Superior temporal gyrus (tissue), 1 donor: ENCODE results near the gene GLRX3.

ENCODE experiments used
- DNase-seq: peaks from one replicate; pipeline ENCODE4 v3.0.0-alpha.2; 2016; ENCODE audit errors: extremely low spot score

GLRX3 gene

DNA sequence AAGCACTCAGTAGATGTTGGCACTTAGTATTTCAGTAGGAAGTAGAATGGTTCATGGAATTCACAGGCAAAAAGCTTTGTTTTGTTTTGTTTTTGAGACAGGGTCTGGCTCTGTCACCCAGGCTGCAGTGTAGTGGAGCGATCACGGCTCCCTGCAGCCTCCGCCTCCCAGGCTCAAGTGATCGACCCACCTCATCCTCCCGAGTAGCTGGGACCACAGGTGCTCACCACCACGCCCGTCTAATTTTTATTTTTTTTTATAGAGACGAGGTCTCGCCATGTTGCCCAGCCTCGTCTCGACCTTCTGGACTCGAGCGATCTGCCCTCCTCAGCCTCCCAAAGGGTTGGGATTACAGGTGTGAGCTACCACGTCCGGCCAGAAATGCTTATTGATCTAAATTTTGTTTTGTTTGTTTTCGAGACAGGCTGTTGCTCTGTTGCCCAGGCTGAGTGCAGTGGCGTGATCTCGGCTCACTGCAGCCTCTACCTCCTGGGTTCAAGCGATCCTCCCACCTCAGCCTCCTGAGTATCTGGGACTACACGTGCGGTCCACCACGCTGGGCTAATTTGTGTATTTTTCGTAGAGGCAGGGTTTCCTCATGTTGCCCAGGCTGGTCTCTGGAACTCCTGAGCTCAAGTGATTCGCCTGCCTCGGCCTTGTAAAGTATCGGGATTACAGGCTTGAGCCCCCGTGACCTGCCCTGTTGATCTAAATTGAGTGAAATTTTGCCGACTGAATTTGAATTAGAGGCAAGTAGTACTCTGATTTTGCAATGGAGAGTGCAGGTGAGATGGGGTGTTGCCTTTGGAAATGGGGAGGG lies 1.7 kb downstream of the GLRX3 start:
- DNase-seq: no peak

DNA sequence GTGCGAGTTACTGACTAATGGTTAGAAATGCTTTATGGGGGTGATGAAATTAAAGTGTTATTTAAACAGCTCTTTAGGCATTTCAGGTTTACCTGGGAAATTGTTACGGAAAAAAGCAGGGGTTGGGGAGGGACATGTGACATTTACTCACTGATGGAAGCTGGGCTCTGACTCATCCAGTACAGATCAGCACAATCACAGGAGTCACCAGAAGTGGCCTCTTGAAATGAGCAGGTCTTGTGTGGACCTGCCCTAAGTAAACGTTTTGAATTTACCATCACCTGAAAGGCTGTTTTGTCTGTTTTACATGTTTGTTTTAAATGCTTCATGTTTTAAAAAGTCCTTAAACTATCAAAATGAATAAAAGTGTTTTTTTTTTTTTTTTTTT lies 2.3 kb downstream of the GLRX3 start:
- DNase-seq: no peak

DNA sequence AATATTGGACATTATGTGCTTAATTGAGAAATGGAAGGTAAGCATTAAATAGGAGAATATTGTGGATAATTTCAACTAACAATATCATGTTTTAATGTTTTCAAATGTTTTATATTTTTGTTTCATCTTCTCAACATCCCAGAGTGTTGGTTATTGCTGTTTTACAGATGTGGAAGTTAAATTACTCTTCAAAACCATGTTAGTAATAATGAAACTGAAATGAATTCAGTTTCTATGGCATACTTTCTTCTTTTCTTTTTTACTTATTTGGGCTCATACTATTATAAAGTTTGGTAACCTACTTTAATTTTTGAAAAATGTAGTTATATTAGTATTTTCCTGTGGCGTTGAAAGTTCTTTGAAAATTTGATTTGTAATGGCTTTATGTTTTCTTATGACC lies 4.2 kb downstream of the GLRX3 start:
- no peak for DNase-seq

DNA sequence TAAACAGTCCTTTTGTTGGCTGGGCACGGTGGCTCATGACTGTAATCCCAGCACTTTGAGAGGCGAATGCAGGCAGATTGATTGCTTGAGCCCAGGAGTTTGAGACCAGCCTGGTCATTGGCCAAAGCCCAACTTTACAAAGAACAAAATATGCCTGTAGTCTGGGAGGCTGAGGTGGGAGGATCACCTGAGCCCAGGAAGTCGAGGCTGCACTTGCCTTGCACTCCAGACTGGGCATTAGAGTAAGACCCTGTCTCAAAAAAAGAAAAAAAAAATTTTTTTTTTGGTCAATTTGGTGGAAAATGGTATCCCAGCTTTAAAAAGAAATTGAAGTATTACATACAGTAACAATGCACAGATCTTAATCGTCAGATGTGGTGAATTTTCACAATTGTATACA lies 4.8 kb downstream of the GLRX3 start:
- DNase-seq: no peak

DNA sequence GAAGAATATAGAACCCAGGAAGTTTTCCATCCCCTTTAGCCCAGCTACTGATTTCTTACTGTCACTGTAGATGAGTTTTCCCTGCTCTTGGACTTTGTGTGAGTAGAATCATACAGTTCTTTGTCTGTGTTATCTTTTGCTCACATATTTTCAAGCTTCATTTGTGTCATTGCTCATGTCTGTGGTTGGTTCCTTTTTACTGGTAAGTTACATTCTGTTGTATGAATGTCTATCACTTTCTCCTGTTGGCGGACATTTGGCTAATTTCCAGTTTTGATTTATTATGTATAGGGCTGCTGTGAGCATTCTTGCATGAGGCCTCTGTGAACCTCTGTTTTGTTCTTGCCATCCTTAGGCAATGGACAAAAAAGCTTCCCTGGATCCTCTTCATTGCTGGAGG lies 5.3 kb downstream of the GLRX3 start:
- no peak for DNase-seq

DNA sequence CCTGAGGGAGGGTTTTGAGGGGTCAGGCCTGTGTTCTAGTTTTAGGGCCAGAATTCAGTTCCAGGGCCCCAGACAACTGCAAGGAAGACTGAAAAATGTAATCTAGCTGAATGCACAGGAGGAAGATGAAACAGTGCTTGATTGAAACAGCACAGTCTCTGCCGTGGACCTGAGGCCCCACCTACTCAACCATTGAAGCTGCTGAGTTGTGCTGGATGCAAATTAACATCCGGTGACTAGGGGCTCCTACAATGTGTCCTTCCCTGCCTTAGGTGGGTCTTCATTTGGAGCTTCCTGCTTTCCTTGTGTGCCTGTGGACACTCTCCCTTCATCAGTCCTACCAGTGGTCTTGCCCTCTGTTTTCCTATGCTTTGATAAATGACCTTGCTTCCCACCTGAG lies 5.7 kb downstream of the GLRX3 start:
- DNase-seq: no peak

DNA sequence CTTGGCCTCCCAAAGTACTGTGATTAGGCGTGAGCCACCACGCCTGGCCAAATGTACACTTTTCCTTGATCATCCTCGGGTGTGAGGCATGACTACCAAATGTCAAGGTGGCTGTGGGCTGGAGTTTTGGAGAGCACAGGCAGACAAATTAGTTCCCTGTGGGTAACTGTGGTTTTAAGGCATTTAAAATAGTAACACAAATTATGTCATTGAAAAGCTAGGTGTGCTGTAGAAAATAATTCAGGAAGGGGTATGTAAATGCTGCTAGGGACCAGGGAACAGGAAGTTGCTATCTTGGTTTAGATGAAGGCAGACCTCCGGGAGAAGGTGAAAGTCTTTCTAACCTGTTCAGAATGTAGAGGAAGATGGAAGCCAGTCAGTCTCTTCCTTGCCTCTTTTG lies 9.9 kb downstream of the GLRX3 start:
- no peak for DNase-seq

DNA sequence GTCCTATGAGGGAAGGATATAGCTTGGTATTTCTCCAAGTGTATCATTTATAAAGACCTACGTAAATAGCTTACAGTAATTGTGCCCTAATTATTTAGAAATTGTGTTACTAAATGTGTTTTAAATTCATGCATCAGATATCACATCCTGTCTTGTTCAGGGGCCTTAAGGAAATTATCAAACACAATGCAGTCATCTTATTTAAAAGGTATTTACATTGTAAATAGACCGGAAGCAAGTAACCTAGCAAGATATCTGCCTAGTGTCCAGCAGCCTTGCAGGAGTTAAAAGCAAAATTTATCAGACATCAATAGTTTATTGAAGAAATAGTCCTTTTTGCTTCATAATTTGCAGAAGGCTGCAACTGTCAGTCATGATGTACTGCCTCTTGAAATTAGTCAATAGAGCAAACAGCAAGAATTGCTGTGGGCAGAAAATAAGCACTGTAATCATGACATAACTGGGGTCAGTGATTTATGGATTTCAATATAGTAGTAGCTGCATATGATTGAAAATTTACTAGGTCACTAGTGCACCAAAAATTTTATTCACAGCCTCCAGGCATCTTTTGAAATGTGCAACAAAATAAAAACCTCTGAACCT lies 23.1 kb downstream of the GLRX3 start:
- DNase-seq: no peak

DNA sequence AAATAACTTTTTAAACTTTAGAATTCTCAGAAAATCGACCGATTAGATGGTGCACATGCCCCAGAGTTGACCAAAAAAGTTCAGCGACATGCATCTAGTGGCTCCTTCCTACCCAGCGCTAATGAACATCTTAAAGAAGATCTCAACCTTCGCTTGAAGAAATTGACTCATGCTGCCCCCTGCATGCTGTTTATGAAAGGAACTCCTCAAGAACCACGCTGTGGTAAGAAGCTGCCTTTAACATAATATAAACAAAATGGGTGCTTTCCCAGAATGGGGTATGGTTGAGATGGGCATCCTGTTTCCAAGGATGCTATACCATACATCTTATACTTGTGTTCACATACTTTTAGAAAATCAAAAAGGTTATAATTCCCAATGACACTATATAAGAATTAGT lies 24.6 kb downstream of the GLRX3 start:
- no peak for DNase-seq

DNA sequence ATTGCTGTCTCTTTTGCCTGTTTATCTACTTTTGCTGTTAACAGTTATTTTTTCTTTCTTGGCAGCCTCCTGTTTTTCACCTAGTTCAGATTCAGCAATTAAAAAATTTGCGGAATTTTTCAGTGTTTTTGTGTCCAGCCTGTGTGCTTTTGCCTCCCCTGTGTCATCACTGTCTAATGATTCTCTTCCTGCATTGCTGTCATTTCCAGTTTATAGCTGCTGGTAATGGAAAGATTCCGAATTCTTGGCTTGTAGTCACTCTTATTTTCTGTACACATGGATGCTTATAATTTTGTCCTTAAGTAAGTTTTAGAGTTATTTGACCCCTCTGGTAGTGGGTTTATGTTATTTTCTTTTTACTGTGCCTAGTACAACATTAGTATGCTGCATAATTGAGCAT lies 25.1 kb downstream of the GLRX3 start:
- DNase-seq: no peak

DNA sequence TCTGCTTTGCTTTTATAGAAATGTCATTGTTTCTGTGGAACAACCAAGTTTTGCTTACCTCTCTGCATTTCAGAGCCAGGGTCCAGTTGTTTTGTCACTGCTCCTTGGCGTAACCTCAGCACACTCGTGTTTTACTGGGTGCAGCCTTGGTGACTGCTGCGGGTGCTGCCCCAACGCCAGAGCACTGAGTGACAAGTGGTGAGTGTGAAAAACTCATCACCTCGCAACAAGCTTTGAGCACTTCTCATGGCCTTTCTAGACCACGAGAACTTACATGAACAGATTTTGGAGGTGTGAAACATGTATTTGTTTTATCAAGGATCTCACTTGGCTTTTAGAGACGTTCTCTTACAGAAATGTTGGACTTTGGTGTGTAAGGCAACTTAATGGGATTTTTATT lies 31.0 kb downstream of the GLRX3 start:
- DNase-seq: no peak

DNA sequence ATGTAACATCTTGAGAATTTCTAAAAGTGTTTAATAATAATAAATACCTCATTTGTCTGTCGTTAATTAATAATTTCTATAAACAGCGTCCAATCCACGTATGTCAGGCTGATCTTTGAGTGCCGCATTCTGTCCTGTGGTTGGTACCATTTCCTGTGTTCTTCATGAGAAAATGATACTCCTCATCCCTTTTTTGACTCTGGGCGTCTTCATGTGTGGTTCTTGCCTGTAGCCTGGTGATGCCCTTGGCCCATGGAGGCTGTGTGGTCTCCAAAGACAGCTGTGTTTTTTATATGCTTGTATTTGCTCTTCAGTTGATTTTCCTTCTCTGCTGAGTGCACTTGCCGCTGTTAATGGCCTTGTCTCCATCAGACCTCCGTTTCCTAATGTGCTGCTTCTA lies 31.5 kb downstream of the GLRX3 start:
- DNase-seq: no peak

DNA sequence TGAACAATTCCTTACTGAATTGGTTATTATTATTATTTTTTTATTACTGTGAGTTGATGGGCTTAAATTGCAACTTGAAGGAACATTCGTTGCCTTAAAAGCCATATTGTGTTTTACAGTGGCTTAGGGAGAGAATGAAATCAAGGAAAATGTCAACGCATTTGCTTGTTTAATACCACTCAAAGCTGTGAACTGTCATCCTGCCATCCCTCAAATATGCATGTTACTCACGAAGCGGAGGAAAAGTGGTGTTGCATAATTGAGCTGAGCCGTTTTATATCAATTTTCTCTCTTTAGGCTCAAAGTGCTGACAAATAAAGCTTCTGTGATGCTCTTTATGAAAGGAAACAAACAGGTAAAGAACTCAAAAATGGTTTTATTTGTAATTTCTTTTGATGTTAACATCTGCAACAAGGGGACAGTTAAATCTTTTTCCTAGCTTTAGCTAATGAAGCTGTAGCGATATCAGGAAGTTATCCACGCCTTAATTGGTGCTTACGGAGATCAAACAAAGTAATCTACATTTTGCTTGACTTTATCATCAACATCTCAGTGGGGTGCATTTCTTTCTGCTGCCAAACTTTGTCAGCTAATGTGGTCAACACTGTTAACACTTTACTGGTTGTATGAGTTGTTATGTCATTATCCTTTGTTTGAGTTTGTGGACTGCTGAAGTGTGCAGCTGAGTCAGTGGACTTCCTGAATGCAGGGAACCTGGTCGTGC lies 33.1 kb downstream of the GLRX3 start:
- DNase-seq: no peak

DNA sequence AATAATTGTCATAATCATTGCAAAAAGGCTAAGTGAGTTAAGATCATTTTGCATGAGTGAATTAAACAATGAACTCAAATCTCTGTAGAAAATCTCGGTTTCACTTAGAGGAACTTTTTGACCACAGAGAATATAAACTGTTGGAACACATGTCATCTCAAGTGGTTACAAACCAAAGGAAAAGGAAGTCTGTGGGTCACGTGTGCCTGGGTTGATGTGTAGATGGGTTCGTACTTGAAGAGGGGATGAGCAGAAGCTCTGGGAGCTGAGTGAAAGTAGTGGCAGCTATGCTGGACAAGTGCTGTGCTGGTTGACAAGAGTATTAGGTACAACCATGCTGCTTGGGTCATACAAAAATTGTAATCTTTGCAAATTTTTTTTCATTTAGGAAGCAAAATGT lies 35.0 kb downstream of the GLRX3 start:
- DNase-seq: no peak

DNA sequence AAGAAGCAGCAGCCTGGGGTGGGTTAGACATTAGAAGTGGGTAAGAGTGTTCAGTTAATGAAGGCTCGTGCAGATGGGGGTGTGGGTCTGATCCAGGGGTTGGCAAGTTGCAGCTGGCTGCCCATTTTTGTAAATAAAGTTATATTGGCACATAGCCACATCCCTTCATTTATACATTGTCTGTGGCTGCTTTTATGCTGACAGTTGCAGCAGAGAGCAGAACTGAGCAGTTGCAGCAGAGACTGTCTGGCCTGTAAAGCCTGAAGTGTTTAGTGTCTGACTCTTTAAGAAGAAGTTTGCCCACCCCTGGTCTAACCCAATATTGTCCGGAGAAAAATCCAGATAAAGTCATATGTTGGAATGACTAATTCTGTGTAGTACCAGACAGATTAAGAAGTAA lies 38.1 kb downstream of the GLRX3 start:
- no peak for DNase-seq

DNA sequence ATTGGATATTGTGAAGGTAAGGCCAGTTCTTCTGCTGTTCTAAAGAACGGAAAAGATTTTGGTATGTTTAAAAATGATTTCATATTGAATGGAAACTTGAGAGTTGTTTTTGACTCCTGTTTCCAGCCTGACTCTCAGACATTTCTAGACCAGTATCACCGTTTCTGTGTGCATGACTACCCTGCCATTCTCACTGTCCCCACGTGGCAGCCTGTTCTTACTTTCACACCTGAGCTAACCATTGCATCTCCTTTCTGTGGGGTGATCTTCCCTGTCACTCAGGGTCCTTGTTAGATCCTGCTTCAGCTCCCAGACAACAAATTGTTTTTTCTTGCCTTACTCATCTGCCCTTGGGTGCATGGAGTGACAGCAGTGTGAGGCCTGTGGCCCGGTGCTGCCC lies 38.9 kb downstream of the GLRX3 start:
- no peak for DNase-seq

DNA sequence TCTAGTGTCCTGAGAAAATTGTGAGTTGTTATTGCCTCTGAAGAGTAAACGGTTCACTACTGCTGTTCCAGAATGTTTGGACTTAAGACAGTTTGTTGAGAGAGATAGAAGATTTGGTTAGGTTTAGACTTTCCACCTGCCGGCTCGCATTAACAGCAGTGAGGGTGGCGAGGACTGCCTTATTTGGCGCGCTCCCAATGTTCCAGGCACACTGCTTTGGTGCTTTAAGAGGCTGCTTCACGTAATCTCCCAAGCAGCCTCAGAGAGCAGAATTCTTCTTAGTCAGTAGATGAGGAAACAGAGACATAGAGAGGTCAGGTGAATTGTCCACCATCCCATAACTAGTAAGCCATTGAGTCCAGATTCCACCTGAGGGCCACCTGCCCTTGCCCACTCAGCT lies 41.1 kb downstream of the GLRX3 start:
- peak; percentile 56 for DNase-seq

DNA sequence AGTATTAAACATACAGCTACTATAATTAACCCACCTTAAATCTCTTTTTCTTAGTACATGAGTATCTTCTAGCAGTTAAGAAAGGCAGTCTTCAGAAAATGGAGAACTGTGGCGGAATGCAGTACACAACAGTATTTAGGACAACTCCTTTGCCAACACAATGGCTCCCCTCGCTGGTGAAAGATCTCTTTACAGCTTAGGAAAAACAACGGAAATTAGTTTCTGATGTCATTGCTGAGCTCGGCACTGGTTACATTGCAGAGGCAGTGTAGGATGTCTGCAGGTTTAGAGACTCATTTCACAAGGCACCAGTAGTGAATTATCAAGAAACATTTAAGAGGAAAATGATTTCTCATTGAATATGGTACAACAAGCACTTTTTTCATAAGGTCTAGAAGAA lies 43.4 kb downstream of the GLRX3 start:
- peak; percentile 94 for DNase-seq

DNA sequence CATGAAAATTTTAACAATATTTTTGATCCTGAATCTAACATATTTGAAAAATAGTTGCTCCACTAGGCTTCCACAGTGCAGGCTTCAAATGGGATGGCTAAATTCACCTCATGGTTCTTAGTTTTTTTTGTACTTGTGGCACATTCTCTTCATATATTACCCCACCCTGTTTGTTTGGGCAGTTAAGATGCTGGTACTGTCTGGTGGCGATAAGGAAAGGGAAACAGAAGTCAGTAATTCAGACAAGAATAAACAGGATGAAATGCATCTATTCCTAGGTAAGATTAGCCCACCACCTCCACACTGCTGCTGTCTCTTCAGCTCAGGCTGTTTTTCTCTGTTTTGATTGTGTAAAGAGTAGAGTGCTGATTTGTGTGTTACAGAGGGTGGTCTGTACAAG lies 44.2 kb downstream of the GLRX3 start:
- DNase-seq: no peak

DNA sequence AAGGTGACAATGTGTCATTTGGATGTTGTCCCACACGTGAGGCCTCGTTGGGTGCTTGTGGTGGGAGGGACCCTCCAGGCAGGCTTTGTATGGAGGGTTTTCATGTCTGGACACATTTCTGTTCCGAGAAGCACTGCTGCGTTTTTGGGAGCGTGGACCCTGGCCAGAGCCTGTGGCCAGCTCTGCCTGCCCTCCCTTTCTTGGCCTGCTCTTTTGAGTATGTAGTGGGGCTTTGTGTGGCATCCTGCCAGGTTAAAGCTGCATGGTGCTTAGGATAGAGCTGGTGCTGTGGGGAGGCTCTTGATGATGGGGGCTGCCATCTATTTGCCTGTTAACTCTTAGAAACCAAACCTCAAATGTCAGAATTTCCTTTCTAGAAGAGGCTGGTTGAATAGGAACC lies 45.7 kb downstream of the GLRX3 start:
- DNase-seq: no peak

DNA sequence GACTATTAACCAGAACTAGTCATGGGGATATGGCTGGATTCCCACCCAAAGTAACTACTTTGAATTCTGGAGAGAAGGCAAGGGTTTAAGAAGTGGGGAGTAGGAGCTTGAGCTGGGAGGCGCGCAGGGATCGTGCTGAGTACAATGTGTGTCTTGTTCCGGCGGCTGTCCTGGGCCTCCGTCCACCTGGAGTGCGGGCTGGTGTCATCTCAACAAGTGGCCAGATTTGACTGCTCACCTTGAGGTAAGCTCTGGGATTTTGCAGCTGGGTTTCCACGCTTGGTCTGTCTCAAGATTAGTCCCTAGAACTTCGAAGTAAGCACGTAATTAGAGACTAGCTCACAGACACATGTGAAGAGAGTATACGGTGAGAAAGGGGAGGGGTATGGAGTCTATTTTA lies 49.4 kb downstream of the GLRX3 start:
- no peak for DNase-seq

DNA sequence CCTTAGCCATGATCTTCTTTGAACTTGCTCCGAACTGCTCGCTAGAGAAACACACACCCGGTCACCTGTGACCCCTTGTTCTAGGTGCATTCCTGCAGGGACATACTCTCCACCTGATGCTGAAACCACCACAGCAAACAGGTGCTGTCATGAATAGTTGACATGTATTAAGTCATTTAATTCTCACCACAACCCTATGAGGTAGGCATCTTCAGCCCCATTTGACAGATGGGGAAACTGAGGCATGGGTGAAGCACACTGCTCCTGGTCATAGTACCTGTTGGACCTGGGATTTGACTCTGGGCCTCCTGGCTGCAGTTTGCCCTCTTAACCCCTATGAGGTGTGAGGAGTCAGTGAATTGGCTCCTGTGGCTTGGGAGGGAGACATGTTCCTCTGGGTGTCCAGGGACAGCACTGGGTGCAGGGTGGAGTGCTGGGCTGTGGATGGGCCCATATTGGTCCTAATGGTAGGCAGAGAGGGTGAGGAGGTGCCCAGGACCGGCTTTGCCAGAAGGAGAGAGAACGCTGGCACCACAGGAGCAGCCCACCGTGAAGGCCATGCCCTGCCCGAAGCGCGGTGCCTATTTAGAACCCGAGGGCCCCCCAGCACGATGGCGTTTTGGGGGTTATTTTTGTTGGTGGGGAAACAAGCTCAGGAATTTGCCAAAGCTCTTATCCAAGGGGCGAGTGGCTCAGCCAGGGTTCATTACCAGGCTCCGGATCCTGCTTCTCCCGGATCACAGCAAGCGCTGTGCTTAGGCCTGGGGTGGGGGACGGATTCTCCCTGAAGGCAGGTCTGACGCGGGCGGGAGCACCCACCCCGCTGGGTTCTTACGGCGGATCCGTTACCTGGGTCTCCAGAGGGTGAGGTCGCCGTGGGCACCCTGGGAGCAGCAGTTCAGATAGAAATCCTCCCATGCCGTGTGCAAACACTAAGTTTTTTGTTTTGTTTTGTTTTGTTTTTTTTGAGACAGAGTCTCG lies 52.3 kb downstream of the GLRX3 start:
- DNase-seq: no peak
